IPS-11a (cell line): ENCODE data around the gene PSPN.
"Not testable (repeated sequence)": the region's sequence is repeated elsewhere in the genome, so short reads cannot be mapped to it uniquely, and the experiment has no call there.

Experiments used
- H3K4me3 ChIP-seq: one replicate; pipeline ENCODE4 v1.5.1; 2013; ENCODE audit warnings: low read depth, low read length, control low read depth

PSPN gene

GRCh38 chr19:6402837-6403608 lies 27.3 kb upstream of the PSPN start:
- no peak overlapping the region for H3K4me3 ChIP-seq

GRCh38 chr19:6402058-6402457 lies 26.3 kb upstream of the PSPN start:
- H3K4me3 ChIP-seq, result no peak overlapping the region

DNA sequence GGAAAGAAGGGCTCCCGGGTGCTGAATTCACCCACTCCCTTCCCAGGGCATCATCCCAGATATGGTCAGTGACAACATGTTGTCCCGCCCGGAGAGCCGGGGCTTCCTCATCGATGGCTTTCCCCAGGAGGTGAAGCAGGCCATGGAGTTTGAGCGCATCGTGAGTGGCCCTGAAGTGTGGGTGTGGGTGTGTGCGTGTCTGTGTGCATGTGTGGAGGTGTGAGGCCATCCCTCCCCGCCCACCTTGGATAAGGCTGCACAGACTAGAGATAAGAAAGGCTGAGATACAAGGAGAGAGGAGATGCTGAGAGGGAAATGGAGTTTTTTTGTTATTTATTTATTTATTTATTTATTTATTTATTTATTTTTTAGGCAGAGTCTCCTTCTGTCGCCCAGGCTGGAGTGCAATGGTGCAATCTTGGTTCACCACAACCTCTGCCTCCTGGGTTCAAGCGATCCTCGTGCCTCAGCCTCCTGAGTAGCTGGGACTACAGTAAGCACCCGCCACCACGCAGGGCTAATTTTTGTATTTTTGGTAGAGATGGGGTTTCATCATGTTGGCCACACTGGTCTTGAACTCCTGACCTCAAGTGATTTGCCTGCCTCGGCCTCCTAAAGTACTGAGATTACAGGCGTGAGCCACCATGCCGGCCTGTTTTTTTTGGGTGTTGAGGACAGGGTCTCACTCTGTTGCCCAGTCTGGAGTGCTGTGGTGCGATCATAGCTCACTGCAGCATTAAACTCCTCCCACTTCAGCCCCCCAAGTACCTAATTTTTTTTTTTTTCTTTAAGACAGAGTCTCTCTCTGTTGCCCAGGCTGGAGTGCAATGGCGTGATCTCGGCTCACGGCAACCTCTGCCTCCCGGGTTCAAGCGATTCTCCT lies 24.6 kb upstream of the PSPN start:
- not testable (repeated sequence) for H3K4me3 ChIP-seq

GRCh38 chr19:6396305-6396704 lies 20.6 kb upstream of the PSPN start:
- H3K4me3 ChIP-seq, result no peak overlapping the region

GRCh38 chr19:6394831-6395230 lies 19.1 kb upstream of the PSPN start:
- H3K4me3 ChIP-seq, result no peak overlapping the region

DNA sequence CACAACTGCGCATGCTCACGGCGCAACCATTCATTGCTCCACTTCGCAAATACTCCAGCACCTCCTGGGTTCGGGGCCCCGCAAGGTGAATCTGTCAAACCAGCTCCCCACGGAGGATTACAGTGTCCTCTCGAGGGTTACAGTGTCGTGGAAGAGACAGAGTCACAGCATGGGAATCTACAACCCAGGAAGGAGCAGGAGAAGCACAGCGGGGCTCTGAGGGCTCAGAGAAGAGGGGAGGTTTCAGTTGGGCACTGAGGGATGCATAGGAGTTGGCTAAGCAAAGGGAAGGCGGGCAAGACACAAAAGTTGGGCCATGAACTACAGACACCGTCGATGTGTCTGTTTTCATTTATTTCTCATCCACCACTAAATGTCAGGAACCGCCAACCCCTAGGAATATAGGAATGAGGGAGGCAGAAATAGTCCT lies 18.3 kb upstream of the PSPN start:
- H3K4me3 ChIP-seq, result peak overlapping the region; percentile 94

DNA sequence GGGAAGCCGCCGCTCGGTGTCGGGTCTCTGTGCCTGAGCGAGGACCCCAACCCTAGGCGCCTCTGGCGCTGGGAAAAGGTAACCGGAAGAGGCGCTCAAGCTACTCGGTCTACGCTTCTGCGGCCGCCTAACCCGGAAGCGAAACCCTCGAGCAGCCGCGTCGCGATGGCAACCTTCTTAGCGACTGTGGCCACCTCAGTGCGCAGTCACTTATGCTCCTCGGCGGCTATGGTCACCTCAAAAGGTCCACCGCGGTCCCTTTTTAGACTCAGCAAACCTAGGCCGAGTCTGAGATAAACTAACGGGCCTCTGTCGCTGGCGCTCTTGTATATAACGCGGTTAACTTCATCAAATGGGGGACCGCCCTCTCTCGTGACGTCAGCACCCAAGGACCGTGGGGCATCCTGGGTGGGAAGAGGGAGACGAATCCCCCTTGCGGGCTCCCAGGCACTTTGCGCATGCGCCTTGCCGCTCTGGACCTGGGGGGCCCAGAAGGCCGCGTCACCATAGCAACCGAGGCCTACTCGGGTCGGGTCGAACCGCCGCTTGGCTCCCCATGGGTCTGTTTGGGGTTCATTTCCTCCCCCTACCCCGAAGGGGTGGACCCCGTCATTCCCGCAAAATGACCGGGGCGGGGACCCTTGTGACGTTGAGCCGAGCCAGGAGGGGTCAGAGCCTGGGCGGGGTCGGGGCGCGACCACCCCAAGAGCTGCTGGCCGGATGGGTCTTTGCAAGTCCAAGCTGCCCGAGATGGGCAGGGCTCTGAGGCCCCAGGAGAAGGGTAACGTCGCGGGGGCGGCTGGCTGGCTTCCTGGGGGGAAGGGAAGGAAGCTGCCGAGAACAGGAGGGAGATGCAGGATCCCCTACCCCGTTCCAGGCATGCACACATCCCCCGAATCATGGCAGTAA lies 17.6 kb upstream of the PSPN start, which contains the start of gene GTF2F1:
Gene GTF2F1 (minus strand): TSS at position 91 of the 909 bp plus-strand sequence. CDS start 169 bp downstream, outside the sequence.
- peak within 1 kb of the TSS; percentile 94 for H3K4me3 ChIP-seq

DNA sequence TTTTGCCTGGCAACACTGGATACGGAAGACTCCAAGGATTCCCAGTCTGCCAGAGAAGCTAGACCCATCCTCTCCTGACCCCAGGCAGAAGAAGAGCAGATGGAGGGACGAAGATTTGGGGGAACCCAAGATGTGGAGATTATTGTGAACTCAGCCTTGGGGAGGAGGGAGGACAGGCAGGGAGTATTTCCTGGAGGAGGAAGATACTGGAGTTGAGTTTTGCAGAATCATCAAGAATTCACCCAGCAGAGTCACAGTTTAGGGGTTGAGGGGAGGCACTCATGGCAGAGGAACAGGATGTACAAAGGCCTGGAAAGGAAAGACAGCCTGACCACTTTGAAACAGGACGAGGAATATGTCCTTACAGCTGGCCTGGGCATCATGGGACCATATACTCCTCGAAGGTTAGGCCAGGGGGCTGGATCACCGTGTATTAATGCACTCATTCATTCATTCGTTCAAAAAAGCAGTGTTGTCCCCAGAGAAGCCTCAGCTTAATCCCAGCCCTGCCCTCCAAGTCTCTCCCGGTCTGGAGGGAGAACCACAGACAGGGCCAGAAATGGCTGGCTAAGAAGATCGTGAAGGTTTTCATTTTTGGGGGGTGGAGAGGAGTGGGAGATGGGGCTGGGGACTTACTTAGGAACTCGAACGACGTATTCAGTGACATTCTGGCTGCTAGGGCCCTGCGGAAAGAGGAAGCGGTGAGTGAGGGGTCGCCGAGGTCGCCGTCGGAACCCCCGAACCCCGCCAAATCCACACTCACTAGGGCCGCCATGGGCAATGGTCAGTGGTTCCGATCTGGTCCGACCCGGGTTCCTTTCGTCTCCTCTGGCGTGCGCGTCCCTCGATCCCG lies 16.7 kb upstream of the PSPN start:
- H3K4me3 ChIP-seq, result peak overlapping the region; percentile 94

GRCh38 chr19:6387372-6387771 lies 11.6 kb upstream of the PSPN start:
- no peak overlapping the region for H3K4me3 ChIP-seq

DNA sequence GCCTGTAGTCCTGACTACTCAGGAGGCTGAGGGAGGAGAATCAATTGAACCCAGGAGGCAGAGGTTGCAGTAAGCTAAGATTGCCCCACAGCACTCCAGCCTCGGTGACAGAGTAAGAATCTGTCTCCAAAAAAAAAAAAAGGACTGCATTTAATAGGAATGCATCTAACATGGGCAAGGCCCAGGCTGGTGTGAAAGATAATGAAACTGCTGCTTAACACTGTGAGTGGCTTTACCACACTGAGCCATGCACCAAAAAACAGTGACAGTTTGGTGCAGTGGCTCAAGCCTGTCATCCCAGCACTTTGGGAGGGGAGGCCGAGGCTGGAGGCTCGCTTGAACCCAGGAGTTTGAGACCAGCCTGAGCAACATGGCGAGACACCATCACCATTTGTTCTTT lies 8.6 kb upstream of the PSPN start:
- H3K4me3 ChIP-seq, result no peak overlapping the region

- no peak overlapping the region for H3K4me3 ChIP-seq
These were observed 7.5 kb upstream of the PSPN start for GRCh38 chr19:6383188-6383587.

- H3K4me3 ChIP-seq, result no peak overlapping the region
These were observed 5.5 kb upstream of the PSPN start for GRCh38 chr19:6381030-6381750.

GRCh38 chr19:6379744-6380143 lies 4.0 kb upstream of the PSPN start:
- H3K4me3 ChIP-seq, result no peak overlapping the region

- no peak overlapping the region for H3K4me3 ChIP-seq
These were observed 2.8 kb upstream of the PSPN start for GRCh38 chr19:6378486-6378885.

DNA sequence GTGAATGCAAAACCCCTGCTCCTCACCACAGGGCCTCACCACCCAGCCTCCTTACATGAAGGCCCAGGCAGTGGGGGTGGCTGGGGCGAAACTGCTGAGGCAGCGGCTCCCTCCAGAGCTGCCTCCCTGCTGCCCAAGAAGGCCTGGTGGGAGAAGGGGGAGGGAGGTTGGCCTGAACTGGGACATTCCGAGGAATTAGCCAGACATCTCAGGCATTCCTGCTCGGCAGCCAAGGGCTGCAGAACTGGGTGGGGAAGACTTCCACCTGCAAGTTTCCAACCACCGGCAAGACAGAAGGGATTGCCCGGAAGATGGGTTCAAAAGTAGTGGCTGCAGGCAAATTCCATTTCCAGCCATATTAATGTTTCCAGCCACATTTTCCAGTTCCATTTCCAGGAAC lies 2.3 kb upstream of the PSPN start:
- no peak overlapping the region for H3K4me3 ChIP-seq

DNA sequence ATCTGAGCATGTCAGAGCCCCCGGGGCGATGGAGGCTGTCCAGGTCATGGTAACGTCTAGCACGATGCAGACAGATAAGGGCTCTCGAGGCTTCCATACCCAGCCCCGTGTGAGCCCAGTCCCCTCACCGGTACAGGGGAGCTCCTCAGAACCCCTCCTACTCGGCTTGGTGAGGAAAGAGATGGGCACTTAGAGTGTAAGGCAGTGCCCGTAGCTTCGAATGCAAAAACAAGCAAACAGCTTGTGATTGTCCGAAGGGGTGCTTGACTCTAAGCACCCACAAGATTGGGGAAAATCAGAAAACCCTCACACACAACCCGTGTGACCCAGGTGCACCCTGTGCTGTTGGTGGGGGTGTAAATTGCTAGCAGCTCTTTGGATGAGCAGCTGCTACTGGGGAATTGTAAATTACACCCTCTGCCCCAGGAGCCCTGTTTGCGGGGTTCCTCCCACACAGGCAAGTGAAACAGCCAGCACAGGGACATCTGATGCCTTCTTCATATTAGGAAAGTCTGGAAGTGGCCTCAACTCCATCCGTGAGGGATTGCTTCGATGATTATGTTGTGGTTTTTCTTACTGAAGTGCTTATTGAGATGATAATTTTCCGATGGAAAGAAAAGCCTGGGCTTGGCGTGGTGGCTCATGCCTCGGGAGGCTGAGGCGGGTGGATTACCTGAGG lies 918 bp upstream of the PSPN start:
- no peak overlapping the region for H3K4me3 ChIP-seq

GRCh38 chr19:6374711-6375410 lies 872 bp downstream of the PSPN start:
- no peak overlapping the region for H3K4me3 ChIP-seq

DNA sequence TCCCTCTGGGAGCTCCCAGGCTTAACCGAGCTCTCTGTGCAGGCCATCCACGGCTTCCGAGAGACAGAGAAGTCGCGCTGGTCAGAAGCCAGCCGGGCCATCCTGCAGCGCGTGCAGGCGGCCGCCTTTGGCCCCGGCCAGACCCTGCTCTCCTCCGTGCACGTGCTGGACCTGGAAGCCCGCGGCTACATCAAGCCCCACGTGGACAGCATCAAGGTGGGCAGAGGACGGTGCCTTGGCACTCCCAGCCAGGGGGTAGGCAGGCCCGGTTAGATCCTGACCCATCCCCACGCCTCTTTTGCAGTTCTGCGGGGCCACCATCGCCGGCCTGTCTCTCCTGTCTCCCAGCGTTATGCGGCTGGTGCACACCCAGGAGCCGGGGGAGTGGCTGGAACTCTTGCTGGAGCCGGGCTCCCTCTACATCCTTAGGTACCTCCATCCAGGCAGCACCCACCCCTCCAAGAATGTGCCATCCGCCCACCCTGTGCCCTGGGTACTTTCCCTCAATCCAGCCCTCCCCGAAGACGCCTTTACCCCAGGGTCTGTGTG lies 1.5 kb downstream of the PSPN start:
- H3K4me3 ChIP-seq, result peak overlapping the region; percentile 8
